OCI-LY7 (cell line): Measurements from ENCODE around the gene DPEP2NB. TPM values are rescaled to one million over a fixed set of nuclear protein-coding genes. Genes with fewer than 3 reads are reported as not detected.
"Not testable (repeated sequence)": the region's sequence is repeated elsewhere in the genome, so short reads cannot be mapped to it uniquely, and the experiment has no call there.

Experiments used
- BruUV-seq: library from RNA; stranded (reverse); fragments of 400-500 nt; replicated peaks from 2 replicates; lab custom pipeline; 2021; lab: Mats Ljungman, UMichigan
- CTCF ChIA-PET: fragments of 300-600 bp; sonication (Branson Sonifier 250); formaldehyde crosslinking; loops from one replicate; lab custom pipeline; 2022; ENCODE audit warnings: antibody characterized with exemption; ENCODE audit not compliant: unreplicated experiment; lab: Charles Lee
- POLR2A ChIA-PET: fragments of 300-600 bp; sonication (Branson Sonifier 250); formaldehyde crosslinking; loops from one replicate; lab custom pipeline; 2022; ENCODE audit warnings: antibody characterized with exemption; lab: Charles Lee
- DNase-seq: peaks from one replicate; pipeline ENCODE4 v3.0.0-alpha.2; 2015; ENCODE audit warnings: low spot score
- H2AFZ ChIP-seq: fragments of 200-600 bp; sonication (generic), shearing (Covaris generic); 2 replicates; pipeline ENCODE4 v1.6.1; 2014; ENCODE audit warnings: mild to moderate bottlenecking, antibody characterized with exemption, low read length, moderate library complexity
- H3K27ac ChIP-seq: fragments of 200-600 bp; sonication (generic); 2 replicates; pipeline ENCODE4 v1.5.1; 2014; ENCODE audit warnings: mixed run types, low read depth, mild to moderate bottlenecking, moderate library complexity, low read length, inconsistent platforms; ENCODE audit not compliant: poor library complexity, severe bottlenecking
- H3K36me3 ChIP-seq: fragments of 200-600 bp; sonication (generic); 2 replicates; pipeline ENCODE4 v1.6.1; 2014; ENCODE audit warnings: mild to moderate bottlenecking, antibody characterized with exemption, low read length, moderate library complexity, mixed read lengths; ENCODE audit not compliant: insufficient read depth
- H3K4me1 ChIP-seq: fragments of 200-600 bp; sonication (generic); 2 replicates; pipeline ENCODE4 v1.5.1; 2014; ENCODE audit warnings: mild to moderate bottlenecking, low read length; ENCODE audit not compliant: insufficient read depth, poor library complexity, severe bottlenecking
- H3K4me2 ChIP-seq: fragments of 200-600 bp; sonication (generic); 2 replicates; pipeline ENCODE4 v1.6.1; 2014; ENCODE audit warnings: mild to moderate bottlenecking, low read length
- H3K4me3 ChIP-seq: fragments of 200-600 bp; sonication (generic); 2 replicates; pipeline ENCODE4 v1.5.1; 2014; ENCODE audit warnings: mild to moderate bottlenecking, low read depth, low read length; ENCODE audit not compliant: poor library complexity, severe bottlenecking
- H3K79me2 ChIP-seq: fragments of 200-600 bp; sonication (generic); 2 replicates; pipeline ENCODE4 v1.6.1; 2016; ENCODE audit warnings: low read depth, mild to moderate bottlenecking, low read length, moderate library complexity, mixed read lengths; ENCODE audit not compliant: insufficient read depth
- H3K9me2 ChIP-seq: fragments of 200-600 bp; sonication (generic); 2 replicates; pipeline ENCODE4 v1.6.1; 2016; ENCODE audit warnings: mild to moderate bottlenecking, low read length, mixed read lengths; ENCODE audit not compliant: insufficient read depth
- H3K9me3 ChIP-seq: fragments of 200-600 bp; sonication (generic); 2 replicates; pipeline ENCODE4 v1.6.1; 2014; ENCODE audit warnings: mild to moderate bottlenecking, mixed run types, low read length, mixed read lengths
- H4K20me1 ChIP-seq: fragments of 200-600 bp; sonication (generic); 2 replicates; pipeline ENCODE4 v1.6.1; 2014; ENCODE audit warnings: mild to moderate bottlenecking, antibody characterized with exemption, low read length, moderate library complexity, mixed read lengths; ENCODE audit not compliant: insufficient read depth
- EZH2phosphoT487 ChIP-seq: fragments of 200-600 bp; sonication (generic); IDR thresholded peaks from 2 replicates; pipeline ENCODE4 v1.6.1; 2018; ENCODE audit warnings: low read depth, borderline replicate concordance, mild to moderate bottlenecking, mixed run types, antibody characterized with exemption, low read length, moderate library complexity, mixed read lengths
- intact Hi-C: fragments of 100-400 bp; cut with micrococcal nuclease; formaldehyde crosslinking; loops from one replicate; pipeline ENCODE4 v1.10.0; 2022; ENCODE audit not compliant: unreplicated experiment
- total RNA-seq, 2 experiments: library from RNA; depleted of rRNA in 1 of 2; stranded (reverse); fragments of >200 nt in 1 of 2; shearing (Covaris generic) in 1 of 2; gene quantifications; 2 replicates each; pipeline ENCODE4 v1.2.3, GENCODE V29; 2014 to 2022
- TF ChIP-seq, protein P1 (sequence below): fragments of 200-600 bp; sonication (generic); conservative IDR thresholded peaks from 2 replicates; pipeline ENCODE4 v1.5.1; 2014; ENCODE audit warnings: mild to moderate bottlenecking, antibody characterized with exemption, low read length, moderate library complexity, mixed read lengths

DPEP2NB gene
- total RNA-seq, 2 experiments from 2014 or later = not detected

DNA sequence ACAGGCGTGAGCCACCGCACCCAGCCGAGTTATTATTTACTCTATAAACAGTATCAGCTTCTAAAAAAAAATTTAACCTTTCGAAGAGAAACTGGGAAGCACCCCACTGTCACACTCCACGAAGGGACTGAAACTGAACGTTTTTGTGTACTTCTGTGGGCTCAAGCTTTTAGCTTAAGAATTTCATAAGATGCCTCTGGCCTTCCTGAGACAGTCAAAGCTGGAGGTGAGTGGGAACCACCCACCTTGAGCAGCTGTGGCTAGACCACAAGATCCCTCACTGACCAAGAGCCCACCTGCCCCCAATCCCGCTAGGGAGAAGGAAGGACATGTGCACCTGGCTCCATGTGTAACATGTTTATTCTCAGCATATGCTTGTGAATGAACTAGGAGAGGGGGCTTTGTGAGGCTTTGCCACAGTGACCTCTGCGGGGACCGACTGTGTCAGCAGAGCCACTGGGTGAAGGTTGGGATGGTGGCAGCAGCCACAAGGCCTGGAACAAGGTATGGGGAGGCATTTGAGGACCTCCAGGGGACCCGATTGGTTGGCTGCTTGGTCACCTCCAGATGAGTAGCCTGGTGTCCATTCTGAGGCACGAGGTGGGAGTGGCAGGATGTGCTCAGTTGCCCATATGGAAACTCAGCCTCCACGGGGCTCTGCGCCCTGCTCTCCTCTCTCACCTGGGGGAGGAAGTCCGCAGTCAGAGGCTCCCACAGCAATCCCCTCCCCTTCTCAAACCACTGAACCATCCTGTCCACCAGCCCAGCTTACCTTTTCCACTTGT, 40.2 kb downstream of the DPEP2NB start:
- Histone ChIP-seq H3K9me2 (no peaks in the 10 kb centered on the region), H3K9me3 (no peaks in the 10 kb centered on the region), H3K79me2 (no peaks in the 10 kb centered on the region), H4K20me1 (no peaks in the 10 kb centered on the region), H3K27ac (no peak overlapping the region), H3K36me3 (no peaks in the 10 kb centered on the region), H2AFZ (no peak overlapping the region), H3K4me2 (no peak overlapping the region), H3K4me3 (no peak overlapping the region), H3K4me1 (peaks cover 9% of the 10 kb centered on the region)
- no TSS peak for BruUV-seq
- TF ChIP-seq EZH2phosphoT487 = no peak
- TF ChIP-seq, protein P1, sequence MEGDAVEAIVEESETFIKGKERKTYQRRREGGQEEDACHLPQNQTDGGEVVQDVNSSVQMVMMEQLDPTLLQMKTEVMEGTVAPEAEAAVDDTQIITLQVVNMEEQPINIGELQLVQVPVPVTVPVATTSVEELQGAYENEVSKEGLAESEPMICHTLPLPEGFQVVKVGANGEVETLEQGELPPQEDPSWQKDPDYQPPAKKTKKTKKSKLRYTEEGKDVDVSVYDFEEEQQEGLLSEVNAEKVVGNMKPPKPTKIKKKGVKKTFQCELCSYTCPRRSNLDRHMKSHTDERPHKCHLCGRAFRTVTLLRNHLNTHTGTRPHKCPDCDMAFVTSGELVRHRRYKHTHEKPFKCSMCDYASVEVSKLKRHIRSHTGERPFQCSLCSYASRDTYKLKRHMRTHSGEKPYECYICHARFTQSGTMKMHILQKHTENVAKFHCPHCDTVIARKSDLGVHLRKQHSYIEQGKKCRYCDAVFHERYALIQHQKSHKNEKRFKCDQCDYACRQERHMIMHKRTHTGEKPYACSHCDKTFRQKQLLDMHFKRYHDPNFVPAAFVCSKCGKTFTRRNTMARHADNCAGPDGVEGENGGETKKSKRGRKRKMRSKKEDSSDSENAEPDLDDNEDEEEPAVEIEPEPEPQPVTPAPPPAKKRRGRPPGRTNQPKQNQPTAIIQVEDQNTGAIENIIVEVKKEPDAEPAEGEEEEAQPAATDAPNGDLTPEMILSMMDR = no peak
- ChIA-PET POLR2A (interaction anchor here (0.7 to 1.6 kb wide), 2 partner anchors 9 to 174 kb away, joined by 3 to 5 read pairs; no protein-coding TSS in a partner anchor), CTCF (no interaction called here)
- DNase-seq = no peak
- intact Hi-C loops = no loop called here

DNA sequence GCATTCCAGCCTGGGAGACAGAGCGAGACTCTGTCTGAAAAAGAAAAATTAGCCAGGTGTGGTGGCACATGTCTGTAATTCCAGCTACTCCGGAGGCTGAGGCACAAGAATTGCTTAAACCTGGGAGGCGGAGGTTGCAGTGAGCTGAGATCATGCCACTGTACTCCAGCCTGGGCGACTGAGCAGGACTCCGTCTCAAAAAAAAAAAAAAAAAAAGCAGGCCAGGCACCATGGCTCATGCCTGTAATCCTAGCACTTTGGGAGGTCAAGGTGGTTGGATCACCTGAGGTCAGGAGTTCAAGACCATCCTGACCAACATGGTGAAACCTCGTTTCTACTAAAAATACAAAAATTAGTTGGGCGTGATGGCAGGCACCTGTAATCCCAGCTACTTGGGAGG, 43.4 kb downstream of the DPEP2NB start:
- CTCF ChIA-PET, H3K79me2 ChIP-seq, intact Hi-C loops: not testable (repeated sequence)

DNA sequence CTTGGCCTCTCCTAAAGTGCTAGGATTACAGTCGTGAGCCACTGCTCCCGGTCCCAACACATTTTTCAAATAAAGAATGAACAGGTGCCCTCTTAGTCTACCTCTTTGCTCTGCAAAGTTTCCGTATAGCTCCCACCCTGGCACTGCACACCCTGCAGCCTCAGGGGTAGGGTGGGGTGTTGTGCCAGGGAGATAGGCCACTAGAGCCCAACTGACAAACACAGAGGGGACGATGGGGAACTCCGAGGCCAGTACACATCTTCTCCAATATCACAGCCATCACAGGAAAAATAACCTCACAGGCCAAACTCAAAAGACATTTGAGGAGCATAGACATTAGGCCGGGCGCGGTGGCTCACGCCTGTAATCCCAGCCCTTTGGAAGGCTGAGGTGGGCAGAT, 44.6 kb downstream of the DPEP2NB start:
- Histone ChIP-seq H3K9me3 (no peaks in the 10 kb centered on the region), H3K27ac (no peak overlapping the region), H3K79me2 (no peaks in the 10 kb centered on the region), H3K4me1 (peaks cover 31% of the 10 kb centered on the region), H3K4me3 (no peak overlapping the region), H2AFZ (no peak overlapping the region), H4K20me1 (no peaks in the 10 kb centered on the region), H3K4me2 (no peak overlapping the region), H3K36me3 (no peaks in the 10 kb centered on the region), H3K9me2 (no peaks in the 10 kb centered on the region)
- ChIA-PET POLR2A (no interaction called here), CTCF (no interaction called here)
- no peak for DNase-seq
- TF ChIP-seq EZH2phosphoT487 = no peak
- intact Hi-C loops = no loop called here
- BruUV-seq = no TSS peak

More for the DNA sequence above, 43.4 kb downstream of the DPEP2NB start:
- DNase-seq, H4K20me1 ChIP-seq, H3K4me2 ChIP-seq, POLR2A ChIA-PET, H3K9me2 ChIP-seq, H3K27ac ChIP-seq, BruUV-seq, H3K9me3 ChIP-seq, H3K4me3 ChIP-seq, H2AFZ ChIP-seq, H3K36me3 ChIP-seq: not testable (repeated sequence)
- H3K4me1 ChIP-seq = peaks cover 24% of the 10 kb centered on the region
